AG10803 (cell line): ENCODE results near the gene GPATCH1.

Source experiments
- DNase-seq: peaks from one replicate; pipeline ENCODE4 v3.0.0; 2010; ENCODE audit warnings: low read depth
- H3K4me3 ChIP-seq: 2 replicates; pipeline ENCODE4 v1.5.1; 2011; ENCODE audit warnings: mild to moderate bottlenecking, low read length, control low read depth
- CTCF ChIP-seq: conservative IDR thresholded peaks from 2 replicates; pipeline ENCODE4 v1.5.1; 2011; ENCODE audit warnings: mild to moderate bottlenecking, low read length, control low read depth, inconsistent platforms

Gene GPATCH1

DNA sequence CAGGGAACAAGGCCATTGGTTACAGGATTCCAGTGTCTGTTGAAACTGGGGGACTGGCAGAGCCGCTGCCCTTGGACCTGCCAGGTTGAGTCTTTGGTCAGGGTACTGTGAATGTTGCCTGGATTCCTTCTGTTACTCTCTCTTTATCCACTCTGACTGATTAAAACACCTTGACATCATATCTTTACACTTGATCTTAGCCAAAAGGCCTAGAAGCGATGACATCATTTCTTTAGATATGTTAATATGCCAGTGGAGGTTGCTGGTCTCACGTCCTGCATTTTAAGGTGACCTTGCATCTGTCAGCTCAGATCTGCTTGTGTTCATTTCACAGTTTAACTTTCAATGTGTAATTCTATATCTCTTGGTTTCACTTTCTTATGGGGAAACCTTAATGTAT lies 9.2 kb downstream of the GPATCH1 start:
- H3K4me3 ChIP-seq, result no peak overlapping the region
- no peak for DNase-seq
- no peak for TF ChIP-seq CTCF

DNA sequence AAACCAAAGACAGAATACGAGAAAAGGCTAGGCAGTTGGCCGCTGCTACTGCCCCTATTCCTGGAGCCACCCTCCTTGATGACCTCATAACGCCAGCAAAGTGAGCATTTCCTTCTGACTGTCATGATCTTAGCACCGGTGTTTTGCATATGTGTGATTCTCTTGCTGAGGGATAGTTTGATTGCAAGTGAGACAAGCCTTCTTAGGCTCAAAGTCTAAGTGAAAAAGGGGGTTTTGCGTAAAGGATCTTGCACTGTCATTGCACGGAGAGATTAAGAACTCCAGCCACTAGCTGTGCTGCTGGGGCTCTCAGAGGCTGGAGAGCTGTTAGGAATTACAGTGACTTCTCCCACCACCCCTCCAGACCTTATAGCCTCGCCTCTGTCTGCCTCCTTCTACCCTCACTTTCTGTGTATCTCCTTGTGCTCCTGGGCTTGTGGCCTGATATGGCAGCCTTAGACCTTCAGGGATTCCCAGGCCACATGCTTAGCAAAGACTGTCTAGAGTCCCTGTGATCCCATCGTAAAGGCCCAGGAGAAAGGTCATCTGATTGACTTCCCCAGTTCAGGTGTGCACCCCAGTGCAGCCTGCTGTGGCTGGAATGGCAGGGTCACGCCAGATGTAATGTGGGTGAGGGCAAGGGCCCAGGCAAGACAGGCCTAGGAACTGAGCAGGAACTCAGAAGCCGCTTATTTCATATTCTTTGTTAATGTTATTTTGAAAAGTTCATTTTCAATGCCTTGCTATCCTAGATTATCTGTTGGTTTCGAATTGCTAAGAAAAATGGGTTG lies 12.6 kb downstream of the GPATCH1 start:
- DNase-seq, result no peak
- no peak for TF ChIP-seq CTCF
- no peak overlapping the region for H3K4me3 ChIP-seq

GRCh38 chr19:33094436-33095067 lies 13.6 kb downstream of the GPATCH1 start:
- DNase-seq, result no peak
- no peak for TF ChIP-seq CTCF
- no peak overlapping the region for H3K4me3 ChIP-seq

DNA sequence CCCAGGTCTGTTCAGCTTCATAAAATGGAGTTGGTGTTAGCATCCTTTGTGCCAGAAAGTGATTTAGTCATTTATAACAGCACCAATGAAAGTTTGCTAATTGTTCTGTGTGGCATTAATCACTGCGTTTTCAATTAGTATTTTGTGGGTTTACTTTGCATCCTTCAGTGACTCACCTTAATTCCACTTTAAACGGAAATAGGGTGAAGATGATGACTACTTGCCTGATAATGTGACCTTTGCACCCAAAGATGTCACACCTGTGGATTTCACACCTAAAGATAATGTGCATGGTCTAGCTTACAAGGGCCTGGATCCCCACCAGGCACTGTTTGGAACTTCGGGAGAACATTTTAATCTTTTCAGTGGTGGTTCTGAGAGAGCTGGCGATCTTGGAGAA lies 15.0 kb downstream of the GPATCH1 start:
- H3K4me3 ChIP-seq, result no peak overlapping the region
- DNase-seq, result no peak
- TF ChIP-seq CTCF, result no peak

DNA sequence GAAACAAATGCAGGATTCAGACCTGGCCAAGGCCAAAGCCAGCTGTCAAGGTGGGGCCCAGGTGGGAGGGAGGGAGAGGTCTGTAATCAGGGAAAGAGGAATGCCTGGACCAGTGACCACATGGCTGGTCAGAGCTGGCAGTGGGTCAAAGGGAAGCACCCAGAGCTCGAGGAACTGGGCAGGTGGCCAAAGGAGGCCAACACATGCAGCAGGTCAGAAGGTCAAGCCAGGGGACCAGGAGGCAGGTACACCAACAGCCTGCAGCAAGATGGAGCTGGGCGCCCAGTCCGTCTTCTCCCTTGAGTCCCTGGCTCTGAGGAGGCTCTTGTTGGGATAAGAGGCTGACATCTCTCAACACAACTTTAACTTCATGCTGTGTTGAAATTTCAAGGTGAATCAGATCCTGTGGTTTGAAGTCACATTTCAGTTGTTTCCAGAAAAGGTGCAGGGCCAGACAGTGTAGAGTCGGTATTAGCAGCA lies 17.1 kb downstream of the GPATCH1 start:
- DNase-seq, result no peak
- no peak overlapping the region for H3K4me3 ChIP-seq
- no peak for TF ChIP-seq CTCF

GRCh38 chr19:33100894-33101644 lies 20.1 kb downstream of the GPATCH1 start:
- no peak for DNase-seq
- no peak for TF ChIP-seq CTCF

More at GRCh38 chr19:33100894-33101644, 20.1 kb downstream of the GPATCH1 start:
- H3K4me3 ChIP-seq, result no peak overlapping the region
